HG02885 (cell line): ENCODE data around the gene ZNF248.
"Not testable (repeated sequence)": the region's sequence is repeated elsewhere in the genome, so short reads cannot be mapped to it uniquely, and the experiment has no call there.

Experiments used
- ATAC-seq: cut with Tn5 transposase; IDR thresholded peaks from one replicate; pipeline ENCODE4 v1.9.1; 2021; ENCODE audit warnings: mild to moderate bottlenecking; ENCODE audit not compliant: unreplicated experiment, poor library complexity

The ZNF248 gene

DNA sequence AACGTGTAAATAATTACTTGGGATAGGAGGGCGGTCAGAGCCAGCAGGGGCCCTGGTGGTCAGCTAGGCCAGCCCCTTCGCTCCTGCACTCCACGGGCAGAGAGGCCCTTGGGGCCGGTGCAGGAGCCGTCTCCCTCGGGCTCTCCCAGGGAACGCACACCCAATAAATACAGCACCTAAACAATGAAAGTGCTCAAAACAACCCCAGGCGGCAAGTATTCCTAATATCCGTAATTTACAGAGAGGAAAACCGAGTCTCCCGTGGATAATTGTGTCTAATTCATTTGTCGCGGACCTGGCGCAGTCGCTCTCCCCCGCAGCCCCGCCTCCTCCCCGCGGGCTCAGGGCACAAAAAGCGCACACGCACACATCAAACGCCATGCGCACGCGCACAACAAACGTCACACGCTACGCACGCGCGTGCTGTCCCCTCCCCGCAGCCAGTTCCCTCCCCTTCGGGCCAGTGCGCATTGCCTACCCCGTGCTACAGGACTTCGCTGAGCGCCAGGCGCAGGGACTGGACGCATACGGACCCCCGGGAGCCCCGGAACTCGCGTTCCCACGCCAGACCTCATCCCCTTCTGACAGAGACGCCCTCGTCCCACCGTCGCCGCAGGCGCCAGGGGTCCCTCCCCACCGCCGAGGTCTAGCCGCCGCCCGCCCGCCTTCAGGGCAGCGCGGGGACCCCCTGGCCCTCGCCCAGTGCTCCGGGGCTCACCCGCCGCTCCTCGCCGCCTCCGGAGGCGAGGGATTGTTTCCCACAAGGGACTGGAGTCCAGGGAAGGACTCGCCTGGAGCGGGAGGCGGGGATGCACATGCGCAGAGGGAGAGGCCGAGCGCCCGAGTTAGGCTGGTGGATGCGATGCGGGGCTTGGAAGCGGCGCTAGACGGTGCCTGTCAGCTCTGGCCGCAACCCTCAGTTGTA is at the start of gene ZNF248:
Gene ZNF248 (minus strand): TSS at position 324 of the 925 bp plus-strand sequence. CDS start 1,300 bp downstream, outside the sequence.
- peak; percentile 94 for ATAC-seq

GRCh38 chr10:37906382-37906781 is 49.0 kb upstream of the ZNF248 start:
- ATAC-seq, result no peak

DNA sequence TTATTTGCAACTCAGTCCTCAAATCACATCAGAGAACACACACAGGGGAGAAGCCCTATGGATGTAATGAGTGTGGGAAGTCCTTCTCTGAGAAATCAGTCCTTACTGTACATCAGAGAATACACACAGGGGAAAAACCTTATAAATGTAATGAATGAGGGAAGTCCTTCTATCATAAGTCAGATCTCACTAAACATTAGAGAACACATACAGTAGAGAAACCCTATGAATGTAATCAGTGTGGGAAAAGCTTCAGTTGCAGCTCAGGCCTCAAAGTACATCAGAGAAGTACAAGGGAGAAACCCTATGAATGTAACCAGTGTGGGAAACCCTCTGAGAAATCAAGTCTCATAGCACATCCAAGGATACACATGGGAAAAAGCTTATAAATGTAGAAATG is 39.0 kb upstream of the ZNF248 start:
- ATAC-seq, result no peak

GRCh38 chr10:37895674-37896073 is 38.3 kb upstream of the ZNF248 start:
- no peak for ATAC-seq

DNA sequence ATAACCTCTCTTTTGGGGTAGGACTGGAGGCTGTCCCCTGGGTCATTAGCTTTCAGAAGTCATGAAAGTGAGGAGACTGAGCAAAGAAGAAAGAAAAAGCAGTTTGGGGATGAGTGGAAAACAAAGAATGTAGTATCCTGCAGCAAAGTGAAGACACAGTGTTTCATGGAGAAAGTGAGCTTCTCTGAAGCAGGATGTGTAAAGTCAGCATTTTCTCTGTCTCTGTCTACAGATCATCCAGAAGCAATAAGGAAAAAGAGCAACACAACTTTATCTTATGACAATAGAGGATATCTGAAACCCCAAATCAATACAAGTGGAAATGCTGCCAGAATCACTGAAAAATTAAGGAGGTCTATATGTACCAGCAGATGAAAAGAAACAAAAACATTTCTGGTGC is 28.4 kb upstream of the ZNF248 start:
- ATAC-seq, result no peak

- ATAC-seq, result no peak
Observed at GRCh38 chr10:37872955-37873354, 15.5 kb upstream of the ZNF248 start.

- no peak for ATAC-seq
Observed at GRCh38 chr10:37872283-37872682, 14.9 kb upstream of the ZNF248 start.

GRCh38 chr10:37871568-37872251 is 14.3 kb upstream of the ZNF248 start:
- ATAC-seq, result no peak

GRCh38 chr10:37871143-37871542 is 13.7 kb upstream of the ZNF248 start:
- no peak for ATAC-seq

- no peak for ATAC-seq
Observed at GRCh38 chr10:37868796-37869195, 11.4 kb upstream of the ZNF248 start.

- peak; percentile 50 for ATAC-seq
Observed at GRCh38 chr10:37865957-37866803, 8.8 kb upstream of the ZNF248 start.

DNA sequence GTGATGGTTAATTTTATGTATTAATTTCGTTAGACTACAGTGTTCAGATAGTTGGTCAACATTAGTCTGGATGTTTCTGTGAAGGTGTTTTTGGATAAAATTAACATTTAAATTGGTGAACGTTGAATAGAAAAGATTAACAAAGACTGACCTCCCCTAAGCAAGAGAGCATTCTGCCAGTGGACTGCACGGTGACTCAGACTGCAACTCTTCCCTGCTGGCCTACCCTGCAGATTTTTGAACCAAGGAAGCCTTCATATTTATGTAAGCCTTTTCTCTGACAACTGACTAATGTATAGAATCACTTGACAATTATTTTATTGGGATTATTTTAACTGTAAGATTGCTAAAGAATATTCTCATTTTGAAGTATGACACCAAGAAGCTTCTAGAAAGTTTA is 7.9 kb upstream of the ZNF248 start:
- no peak for ATAC-seq

- no peak for ATAC-seq
Observed at GRCh38 chr10:37860494-37861190, 3.2 kb upstream of the ZNF248 start.

DNA sequence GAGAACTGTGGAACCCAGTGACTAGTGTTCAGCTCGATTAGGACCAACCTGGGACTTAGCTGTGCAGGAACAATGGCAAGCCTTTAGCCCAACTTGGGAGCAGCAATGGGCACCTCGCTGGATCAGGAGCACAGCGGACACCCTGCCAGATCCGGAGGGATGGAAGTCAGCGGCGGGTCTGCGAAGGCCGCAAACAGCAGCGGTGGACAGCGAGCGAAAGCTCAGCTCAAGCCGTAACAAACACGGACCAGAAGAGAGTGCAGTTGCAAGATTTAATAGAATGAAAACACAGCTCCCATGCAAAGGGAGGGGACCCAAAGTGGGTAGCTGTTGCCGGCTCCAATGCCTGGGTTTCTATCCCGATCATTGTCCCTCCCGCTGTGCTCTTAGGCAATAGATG is 1.9 kb upstream of the ZNF248 start:
- not testable (repeated sequence) for ATAC-seq

GRCh38 chr10:37856881-37857286 is 526 bp downstream of the ZNF248 start:
- peak; percentile 17 for ATAC-seq

- no peak for ATAC-seq
Observed at GRCh38 chr10:37855636-37856035, 1.8 kb downstream of the ZNF248 start.

DNA sequence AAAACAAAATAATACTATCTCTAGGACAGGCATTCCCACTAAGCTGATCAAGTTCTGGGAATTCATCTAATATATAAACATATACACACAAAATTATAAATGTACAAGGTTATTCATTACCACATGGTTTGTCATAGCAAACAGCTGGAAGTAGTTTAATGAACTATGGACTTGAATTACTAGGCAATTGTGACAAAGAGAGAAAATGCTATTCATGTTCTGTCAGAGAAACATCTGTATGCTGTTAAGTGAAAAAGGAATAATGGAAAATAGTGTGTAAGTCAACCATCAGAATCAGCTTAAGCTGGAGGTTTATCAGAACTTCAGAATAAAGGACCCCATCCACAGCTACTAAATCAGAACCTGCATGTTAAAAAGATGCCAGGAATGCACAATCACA is 2.8 kb downstream of the ZNF248 start:
- ATAC-seq, result no peak

GRCh38 chr10:37844644-37845043 is 12.8 kb downstream of the ZNF248 start:
- ATAC-seq, result no peak

DNA sequence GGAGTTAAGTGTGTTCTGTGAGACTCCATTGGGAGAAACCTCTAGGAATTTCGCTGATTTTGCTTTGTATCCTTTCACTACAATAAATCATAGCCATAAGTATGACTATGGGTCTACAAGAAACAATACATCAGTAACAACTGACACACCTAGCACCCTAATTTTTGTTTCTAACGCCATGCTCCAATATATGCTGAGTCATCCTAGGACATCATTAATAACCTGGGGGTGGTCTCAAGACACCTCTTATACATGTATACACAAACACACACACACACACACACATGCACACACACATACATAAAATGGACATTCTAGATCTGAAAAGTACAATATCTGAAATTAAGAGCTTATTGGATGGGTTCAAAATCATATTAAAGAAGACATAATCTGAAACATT is 18.2 kb downstream of the ZNF248 start:
- ATAC-seq, result no peak
